GM03348 (cell line): ENCODE data around the gene F9.
"Not testable (repeated sequence)": the region's sequence is repeated elsewhere in the genome, so short reads cannot be mapped to it uniquely, and the experiment has no call there.

Experiments used
- DNase-seq: peaks from one replicate; pipeline ENCODE4 v3.0.0; 2012; ENCODE audit warnings: low spot score

Gene F9

DNA sequence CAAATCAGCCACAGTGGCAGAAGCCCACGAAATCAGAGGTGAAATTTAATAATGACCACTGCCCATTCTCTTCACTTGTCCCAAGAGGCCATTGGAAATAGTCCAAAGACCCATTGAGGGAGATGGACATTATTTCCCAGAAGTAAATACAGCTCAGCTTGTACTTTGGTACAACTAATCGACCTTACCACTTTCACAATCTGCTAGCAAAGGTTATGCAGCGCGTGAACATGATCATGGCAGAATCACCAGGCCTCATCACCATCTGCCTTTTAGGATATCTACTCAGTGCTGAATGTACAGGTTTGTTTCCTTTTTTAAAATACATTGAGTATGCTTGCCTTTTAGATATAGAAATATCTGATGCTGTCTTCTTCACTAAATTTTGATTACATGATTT lies at the start of gene F9:
F9 (plus strand) TSS at position 190 of the 400 bp plus-strand sequence; CDS start at position 216, 26 bp downstream.
- no peak for DNase-seq

DNA sequence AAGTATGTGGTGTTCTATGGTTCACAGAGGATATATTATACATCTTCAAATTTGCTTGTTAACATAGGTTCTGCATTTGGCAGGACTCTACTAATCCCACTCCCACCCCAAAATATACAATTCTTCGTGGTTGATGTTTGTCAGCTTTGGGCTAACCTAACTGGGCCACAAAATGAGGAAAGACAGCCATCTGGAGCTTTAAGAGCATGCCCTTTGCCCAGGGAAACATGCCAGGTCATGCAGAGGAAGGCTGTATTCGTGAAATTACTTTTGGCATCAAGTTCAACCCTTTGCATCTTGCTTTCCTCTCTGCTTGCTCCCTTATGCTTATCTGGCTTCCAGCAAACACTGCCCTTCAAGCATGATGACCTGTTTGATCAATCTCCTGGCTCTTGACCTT lies 46.8 kb upstream of the F9 start:
- no peak for DNase-seq

- no peak for DNase-seq
Observed at GRCh38 chrX:139484591-139484990, 45.9 kb upstream of the F9 start.

GRCh38 chrX:139495324-139495723 lies 35.2 kb upstream of the F9 start:
- DNase-seq, result no peak

DNA sequence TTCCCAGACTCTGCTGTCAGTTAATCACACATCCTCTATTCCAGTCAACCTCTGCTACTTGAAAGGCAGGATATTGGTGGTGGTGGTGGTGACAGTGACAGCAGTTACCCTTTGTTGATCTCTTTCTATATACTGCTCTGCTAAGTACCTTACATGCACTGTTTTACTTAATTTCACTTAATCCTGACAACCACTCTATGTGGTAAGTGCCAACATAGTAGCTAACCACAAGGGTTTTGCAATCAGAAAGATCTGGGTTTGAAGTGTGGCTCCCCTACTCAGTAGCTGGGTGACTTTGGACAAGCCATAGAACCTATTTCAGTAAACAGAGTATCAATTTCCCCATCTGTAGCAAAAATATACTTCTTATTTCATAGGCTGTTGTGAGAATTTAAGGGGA lies 24.2 kb upstream of the F9 start:
- DNase-seq, result no peak

DNA sequence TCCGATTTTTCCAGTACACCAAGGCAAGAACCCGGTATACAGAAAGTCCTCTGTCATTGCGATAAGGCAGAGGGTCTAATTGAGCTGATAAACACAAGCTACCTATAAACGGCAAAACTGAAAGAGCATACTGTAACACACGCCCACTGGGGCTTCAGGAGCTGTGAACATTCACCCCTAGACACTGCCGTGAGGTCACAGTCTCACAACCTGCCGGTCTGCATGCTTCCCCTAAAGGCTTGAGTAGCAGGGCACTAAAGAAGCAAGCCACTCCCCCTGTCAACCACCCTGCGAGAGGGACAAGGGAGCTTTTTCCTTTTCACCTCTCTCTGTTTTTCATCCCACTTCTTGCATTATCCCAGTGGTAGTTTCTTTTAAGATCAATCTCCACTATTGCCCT lies 22.4 kb upstream of the F9 start:
- no peak for DNase-seq

GRCh38 chrX:139518475-139518874 lies 12.1 kb upstream of the F9 start:
- no peak for DNase-seq

DNA sequence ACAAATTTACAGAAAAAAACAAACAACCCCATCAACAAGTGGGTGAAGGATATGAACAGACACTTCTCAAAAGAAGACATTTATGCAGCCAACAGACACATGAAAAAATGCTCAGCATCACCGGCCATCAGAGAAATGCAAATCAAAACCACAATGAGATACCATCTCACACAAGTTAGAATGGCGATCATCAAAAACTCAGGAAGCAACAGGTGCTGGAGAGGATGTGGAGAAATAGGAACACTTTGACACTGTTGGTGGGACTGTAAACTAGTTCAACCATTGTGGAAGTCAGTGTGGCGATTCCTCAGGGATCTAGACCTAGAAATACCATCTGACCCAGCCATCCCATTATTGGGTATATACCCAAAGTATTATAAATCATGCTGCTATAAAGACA lies 1.7 kb upstream of the F9 start:
- DNase-seq, result not testable (repeated sequence)

- DNase-seq, result no peak
Observed at GRCh38 chrX:139532834-139533233, 2.3 kb downstream of the F9 start.

- DNase-seq, result no peak
Observed at GRCh38 chrX:139533444-139533843, 2.9 kb downstream of the F9 start.

DNA sequence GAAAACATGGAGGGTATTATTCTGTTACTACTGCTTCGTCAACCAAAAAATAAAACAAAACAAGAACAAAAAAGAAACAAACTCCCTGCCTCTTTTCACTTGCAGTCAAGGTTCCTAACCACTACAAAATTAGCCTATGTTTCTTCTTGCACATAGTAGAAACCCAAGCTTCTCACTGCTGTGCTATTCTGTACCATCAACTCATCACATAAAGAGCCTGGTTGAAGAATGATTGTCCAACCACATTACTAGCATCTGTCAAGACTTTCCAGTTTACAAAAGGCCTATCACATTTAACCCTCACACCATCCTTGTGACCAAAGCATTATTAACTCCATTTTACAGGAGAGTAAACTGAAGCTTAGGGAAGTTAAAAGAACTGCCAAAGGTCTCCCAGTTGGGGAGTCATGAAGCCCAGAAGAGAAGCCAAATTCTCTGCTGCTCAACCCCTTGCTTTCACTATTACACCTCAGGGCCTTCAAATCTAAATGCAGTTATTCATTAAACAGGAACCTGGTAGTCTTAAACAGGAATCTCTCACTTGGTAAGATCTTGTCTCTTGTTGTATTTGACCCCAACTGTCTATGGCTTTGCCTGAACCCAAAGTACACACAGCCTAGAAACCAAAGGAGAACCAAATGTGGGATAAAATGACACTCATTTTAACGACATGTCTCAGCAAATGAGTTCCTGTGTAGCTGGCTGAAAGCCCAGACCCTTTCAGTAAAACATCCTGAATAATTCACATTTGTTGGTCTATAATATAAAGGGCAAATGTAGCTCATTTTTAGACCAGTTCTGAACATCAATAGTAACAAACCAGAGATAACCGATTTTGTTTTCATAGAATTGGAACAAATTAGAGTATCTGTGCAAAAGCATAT lies 8.6 kb downstream of the F9 start:
- no peak for DNase-seq

- DNase-seq, result no peak
Observed at GRCh38 chrX:139542652-139543051, 12.1 kb downstream of the F9 start.

DNA sequence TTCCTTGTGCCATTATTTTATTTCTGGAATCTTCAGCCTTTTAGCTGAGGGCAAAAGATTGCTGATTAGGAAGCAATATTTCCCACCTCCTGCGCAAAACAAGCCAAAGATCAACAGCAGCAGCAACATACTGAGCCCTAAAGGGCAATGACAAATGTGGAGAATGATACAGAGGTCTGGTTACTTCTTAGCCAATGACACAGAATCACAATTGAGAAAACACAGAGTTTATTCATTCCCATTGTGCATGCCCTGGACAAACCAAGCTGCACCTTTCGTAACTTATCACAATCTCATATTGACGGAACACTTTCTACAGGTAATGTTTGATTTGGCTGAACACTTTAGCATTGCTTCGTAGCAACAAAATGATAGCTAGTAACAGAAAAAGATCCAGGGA lies 13.4 kb downstream of the F9 start:
- no peak for DNase-seq

- DNase-seq, result no peak
Observed at GRCh38 chrX:139544591-139544990, 14.1 kb downstream of the F9 start.

- DNase-seq, result no peak
Observed at GRCh38 chrX:139554376-139554775, 23.8 kb downstream of the F9 start.

DNA sequence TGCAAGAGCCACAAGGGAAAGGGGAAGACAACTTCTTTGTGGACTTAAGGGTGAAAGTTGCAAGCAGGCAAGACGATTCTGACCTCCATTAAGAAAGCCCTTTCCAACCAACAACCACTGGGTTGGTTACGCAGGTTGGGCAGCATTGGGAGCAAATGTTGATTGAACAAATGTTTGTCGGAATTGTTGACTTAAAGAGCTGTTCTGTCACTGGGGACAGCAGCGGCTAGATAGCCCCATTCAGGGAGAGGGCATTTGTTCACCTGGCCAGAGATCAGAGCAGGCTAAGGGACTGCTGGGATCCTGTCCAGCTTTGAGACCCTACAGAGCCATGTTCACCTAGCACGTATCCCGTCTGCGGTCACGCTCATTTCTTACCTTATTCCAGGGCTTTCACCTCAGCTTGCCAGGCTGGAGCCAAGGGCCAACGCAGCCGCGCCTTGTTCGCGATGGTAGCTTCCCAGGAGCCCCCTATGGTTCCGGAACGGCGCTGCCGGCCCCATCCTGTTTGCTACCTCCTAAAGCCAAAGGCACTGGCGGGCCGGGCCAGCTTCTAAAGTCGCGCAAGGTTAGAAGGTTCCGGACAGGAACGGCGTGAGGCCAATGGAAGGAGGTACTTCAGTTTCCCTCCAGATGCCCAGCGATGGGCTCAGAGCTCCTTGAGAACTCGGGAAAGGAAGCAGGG lies 24.6 kb downstream of the F9 start:
- DNase-seq, result no peak

DNA sequence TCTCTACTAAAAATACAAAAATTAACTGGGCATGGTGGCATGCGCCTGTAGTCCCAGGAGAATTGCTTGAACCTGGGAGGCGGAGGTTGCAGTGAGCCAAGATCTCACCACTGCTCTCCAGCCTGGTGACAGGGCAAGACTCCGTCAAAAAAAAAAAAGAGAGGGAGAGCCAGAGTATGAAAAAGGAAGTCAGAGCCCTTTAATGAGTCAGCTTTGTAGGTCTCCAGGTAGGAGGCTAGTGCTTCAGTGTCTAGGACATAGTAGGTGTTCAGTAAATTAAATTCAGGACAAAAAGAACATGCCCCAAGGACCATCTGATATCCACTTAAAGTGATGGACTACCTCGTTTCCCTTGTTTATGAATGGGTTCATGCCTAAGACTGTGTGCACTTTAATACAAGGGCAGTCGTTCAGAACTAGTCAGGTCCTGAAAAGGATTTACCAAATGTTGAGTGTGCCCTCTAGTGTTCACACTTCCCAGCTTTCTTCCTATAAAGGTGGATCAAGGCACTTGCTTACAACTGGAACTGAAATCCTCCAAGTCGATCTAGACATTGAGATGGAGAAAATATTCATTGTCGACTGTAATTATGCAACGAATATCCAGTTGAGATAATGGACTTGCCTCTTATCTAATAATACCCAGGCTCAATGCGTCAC lies 29.0 kb downstream of the F9 start:
- DNase-seq, result peak; percentile 42

- DNase-seq, result peak; percentile 18
Observed at GRCh38 chrX:139560221-139560620, 29.7 kb downstream of the F9 start.

GRCh38 chrX:139563251-139563650 lies 32.7 kb downstream of the F9 start:
- no peak for DNase-seq

DNA sequence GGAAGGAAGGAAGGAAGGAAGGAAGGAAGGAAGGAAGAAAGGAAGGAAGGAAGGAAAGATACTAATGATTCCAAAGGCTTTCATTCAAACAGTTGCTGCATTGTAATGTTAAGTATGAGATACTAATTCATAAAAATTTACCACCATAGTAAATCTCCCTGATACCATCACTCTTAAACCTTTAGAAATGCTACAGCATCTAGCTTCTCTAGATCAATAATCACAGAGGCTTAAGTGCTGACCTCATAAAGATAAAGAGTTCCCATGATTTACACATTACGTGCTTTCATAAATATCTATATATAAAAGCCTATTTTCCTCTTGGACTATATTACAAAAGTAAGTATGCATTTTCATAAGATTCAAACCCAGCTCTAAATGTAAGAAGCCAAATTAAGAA lies 36.4 kb downstream of the F9 start:
- DNase-seq, result no peak

- DNase-seq, result no peak
Observed at GRCh38 chrX:139581068-139581467, 50.5 kb downstream of the F9 start.

- no peak for DNase-seq
Observed at GRCh38 chrX:139585613-139586012, 55.1 kb downstream of the F9 start.

DNA sequence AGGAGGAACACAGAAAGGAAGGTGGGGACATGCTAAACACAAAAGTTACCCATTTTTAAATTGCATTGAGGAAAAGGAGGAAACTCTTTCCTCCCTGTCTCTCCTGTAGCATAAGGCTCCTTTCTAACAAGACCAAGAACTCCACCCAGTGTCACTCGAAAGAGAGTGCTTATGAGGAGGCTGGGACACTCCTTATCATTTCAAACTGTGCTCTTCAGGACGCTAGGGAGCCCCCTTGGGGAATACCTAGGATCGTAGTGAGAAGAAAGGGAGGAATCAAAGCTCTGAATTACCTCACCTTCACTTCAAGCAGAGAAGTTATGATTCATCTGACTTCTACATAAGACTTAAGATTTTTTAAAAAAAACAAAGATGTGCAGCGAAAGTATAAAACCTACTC lies 65.5 kb downstream of the F9 start:
- no peak for DNase-seq
